Measurements from ENCODE around the gene CDH5.

GRCh38 chr16:66353055-66353454 lies 13.4 kb upstream of the CDH5 start:
- TF ChIP-seq CTCF (IDR thresholded peaks at IDR 0.05; ENCODE audit: control extremely low read depth in 1 of 3, insufficient read depth in 1 of 3, low read depth in 1 of 3, low read length in 3 of 3) (no peak), FOSL1 (IDR thresholded peaks at IDR 0.05; ENCODE audit: insufficient read depth, low read depth, low read length) (no peak), ATF3 (IDR thresholded peaks at IDR 0.05; ENCODE audit: insufficient read depth, low read depth, low read length) (no peak), TBP (IDR thresholded peaks at IDR 0.05; ENCODE audit: low read depth, low read length) (no peak)
